ENCODE measurements around the gene PJA1.

The PJA1 gene, protein sequence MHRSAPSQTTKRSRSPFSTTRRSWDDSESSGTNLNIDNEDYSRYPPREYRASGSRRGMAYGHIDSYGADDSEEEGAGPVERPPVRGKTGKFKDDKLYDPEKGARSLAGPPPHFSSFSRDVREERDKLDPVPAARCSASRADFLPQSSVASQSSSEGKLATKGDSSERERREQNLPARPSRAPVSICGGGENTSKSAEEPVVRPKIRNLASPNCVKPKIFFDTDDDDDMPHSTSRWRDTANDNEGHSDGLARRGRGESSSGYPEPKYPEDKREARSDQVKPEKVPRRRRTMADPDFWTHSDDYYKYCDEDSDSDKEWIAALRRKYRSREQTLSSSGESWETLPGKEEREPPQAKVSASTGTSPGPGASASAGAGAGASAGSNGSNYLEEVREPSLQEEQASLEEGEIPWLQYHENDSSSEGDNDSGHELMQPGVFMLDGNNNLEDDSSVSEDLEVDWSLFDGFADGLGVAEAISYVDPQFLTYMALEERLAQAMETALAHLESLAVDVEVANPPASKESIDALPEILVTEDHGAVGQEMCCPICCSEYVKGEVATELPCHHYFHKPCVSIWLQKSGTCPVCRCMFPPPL

DNA sequence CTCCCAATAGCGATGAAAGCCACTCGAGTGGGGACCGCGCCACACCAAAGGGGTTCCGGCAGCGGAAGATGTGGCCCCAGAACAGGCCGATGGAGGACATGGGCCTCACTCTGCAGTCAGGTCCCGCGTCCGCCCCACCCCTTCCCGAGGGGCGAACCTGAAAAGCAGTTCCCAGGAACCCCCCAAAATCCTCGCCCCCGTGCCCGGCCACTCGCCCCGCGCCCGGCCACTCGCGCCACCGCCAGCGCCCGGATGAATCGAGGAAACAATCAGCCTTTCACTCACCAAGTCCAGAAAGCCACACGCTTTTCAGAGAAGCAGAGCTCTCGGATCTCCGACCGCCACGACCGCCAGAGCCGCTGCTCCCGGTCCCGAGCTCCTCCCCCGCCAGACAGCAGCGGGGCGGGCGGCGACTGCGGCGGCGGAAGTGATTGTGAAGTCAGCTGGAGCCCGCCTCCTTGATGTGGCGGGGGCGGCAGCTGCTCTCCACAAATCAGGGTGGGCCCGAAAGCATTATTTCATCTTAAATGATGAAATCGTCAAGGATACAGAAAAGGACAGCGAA is at the start of gene PJA1:
Gene PJA1 (minus strand): TSS at position 367 of the 565 bp plus-strand sequence. CDS start 2,380 bp downstream, outside the sequence.
- DNase-seq: peak; percentile 80

DNA sequence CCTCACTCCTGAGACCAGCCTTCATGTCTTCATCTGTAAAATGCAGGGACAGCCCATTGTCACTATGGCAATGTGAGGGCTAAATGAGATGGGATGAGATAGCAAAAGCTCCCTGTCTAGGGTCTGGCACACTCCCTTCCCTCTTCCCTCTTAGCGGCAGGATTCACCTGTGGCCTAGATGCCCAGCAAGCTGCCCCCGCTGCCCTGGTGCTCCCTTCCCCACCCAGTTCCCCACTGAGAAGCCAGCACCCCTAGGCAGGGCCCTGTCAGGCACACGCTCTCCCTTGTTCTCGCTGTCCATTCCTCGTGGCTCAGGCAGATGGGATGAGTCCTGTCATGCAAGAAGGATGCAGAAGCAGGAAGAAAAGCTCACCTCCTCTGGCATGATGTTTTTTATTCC is 49.2 kb upstream of the PJA1 start:
- DNase-seq: no peak

DNA sequence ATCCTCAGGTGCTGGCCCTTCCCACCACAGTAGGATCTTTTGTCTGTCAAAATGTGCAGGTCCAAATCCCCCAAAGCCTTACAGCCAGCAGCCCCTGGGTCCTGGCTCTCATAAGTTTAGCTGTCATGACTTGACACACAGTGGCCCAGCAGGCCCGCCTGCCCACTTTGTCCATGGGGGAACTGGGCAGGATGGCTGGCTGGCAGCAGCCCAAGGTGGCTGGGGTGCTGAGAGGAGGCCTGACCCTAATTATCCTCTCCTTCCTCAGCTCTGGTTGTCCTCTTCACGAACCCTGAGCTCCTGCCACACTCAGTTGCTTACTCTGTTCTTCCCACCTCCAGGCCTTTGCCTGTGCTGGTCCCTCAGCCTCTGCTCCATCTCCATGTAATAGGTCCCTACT is 46.4 kb upstream of the PJA1 start:
- no peak for DNase-seq

DNA sequence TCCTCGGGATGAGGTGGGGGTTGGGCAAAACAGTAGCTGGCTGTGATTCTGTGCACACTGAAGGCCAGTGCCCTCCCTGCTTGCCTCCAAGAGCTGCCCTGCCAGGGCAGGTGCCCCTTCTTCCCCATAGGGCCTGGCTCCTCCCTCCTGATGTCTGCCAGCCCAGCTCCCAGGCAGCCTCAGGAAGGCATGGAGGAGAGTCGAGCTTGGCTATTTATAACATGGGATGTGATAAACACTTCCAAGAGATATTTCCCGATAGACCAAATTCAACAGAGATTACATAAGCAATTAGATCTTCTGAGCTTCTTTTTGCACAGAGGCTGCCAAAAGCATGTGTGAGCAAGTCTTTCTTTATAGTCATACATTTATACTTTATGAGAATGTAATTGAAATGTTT is 45.3 kb upstream of the PJA1 start:
- no peak for DNase-seq

DNA sequence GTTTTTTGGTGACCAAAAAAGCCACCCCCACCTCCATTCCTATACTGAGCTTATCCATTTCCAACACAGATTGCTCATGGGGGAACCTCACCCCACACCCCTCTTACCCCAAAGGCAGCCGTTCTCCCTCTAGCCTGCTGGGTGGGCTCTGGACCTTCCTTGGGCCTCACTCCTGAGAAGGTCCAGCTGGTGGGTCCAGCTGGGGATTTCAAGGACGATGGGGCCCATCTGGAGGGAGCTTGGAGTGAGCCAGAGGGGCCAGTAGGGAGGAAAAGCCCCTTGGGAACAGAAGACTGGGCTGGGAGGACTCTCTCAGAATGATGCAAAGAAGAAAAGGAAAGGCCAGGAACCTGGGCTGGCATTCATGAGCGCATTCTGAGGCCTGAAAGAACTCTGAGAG is 42.0 kb upstream of the PJA1 start:
- DNase-seq: no peak

DNA sequence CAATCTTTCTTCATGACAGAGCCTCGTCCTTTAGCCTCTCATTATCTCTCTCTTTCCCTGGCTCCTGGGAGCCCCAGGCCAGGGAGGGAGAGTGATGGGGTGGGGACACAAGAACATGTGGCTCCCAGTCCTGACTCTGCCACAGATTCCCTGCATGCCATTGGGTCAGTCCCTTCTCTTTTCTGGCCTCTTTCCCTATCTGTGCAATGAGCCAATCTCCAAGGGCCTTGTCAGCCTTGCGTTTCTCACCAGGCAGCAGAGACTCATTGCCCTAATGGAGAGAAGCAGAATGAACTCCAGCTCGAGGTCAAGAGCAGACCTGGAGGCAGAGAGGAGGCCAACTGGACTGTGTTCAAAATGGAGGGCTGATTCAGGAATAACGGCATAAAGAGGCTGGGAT is 38.4 kb upstream of the PJA1 start:
- no peak for DNase-seq

DNA sequence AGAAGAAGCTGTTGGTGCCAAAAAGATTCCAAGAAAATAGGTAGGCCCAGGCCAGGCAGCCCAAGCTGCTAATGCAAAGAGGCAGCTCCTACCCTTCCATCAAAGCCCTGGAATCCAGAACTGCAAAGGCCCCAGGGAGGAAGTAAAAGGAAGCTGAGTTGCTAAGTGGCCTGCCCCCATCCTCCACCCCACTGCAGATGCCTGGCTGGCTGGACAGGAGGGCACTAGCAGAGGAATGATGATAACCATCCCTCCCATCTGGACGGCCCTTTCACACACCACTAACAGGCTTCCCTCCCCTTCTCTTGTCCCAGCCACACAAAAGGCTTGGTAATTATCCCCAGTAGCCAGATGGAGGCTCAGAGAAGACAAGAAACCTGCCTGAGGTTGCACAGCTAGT is 32.4 kb upstream of the PJA1 start:
- DNase-seq: no peak

DNA sequence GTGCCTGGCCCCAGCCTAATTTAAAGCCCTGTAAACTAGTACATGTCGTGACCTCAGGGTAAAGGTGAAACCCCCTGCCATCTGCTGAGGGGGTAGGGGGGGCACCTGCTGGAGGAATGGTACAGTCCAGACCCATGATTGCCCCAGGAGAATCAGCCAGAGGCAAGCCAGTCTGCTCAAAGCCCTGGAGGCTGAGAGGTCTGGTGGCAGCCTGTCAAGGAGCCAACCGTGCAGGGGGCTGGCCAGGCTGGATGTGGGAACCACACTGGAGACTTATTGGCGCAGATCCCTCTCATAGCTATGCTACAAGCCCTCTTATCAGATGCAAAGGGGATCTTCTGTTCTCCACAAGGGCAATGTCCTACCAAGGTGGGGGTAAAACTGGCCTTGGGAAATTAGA is 31.4 kb upstream of the PJA1 start:
- no peak for DNase-seq

DNA sequence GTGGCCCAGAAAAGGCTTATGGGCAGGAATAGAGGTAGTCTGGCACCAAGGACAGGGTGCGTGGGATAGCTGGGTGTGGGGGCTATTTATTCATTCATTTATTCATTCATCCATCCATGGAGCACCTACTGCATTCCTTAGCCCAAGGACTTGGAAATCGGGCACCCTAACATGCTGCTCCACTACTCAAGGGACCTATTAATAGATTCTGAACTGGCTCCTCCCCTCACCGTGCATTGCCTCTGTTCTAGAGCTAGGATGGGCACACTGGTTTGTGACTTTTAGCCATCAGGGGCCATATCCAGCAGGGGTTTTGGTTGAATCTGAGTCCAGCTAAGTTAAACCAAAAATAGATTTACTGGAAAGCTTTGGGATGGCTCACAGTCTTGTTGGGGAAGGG is 30.6 kb upstream of the PJA1 start:
- no peak for DNase-seq

DNA sequence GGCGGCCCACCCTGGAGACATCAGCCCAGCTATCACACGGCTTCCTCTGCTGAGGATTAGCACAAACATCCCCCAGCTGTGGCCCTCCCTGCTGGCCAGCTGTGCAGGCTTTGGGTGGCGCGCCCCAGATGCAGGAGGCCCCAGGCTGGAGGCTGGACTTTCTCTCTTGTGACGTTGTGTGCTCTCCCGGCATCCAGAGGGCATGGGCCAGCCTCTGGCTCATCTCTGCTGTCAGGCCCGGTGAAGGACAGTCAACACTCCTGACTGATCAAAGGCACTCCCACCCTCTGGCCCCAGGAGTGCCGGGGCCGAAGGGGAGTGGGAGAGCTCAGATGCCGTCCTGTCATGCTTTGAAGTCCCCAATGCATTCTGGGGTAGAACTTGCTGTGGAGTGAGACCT is 29.9 kb upstream of the PJA1 start:
- DNase-seq: no peak

DNA sequence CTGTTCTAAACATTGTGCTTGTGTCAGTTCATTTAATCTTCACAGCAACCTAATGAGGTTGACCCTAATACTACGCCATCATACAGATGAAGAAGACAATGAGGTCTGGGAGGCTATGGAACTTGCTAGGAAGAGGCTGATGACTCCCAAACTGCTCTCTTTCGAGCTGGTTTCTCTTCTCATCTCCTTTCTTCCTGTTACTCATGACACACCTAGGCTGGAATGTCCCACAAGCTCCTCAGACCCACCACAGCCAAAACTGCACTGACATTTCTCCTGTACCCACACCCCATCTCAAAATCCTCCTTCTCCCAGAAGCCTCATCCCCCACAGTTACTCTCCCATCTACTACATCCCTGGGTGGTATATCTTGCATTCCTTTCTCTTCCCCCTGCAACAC is 27.4 kb upstream of the PJA1 start:
- DNase-seq: no peak

DNA sequence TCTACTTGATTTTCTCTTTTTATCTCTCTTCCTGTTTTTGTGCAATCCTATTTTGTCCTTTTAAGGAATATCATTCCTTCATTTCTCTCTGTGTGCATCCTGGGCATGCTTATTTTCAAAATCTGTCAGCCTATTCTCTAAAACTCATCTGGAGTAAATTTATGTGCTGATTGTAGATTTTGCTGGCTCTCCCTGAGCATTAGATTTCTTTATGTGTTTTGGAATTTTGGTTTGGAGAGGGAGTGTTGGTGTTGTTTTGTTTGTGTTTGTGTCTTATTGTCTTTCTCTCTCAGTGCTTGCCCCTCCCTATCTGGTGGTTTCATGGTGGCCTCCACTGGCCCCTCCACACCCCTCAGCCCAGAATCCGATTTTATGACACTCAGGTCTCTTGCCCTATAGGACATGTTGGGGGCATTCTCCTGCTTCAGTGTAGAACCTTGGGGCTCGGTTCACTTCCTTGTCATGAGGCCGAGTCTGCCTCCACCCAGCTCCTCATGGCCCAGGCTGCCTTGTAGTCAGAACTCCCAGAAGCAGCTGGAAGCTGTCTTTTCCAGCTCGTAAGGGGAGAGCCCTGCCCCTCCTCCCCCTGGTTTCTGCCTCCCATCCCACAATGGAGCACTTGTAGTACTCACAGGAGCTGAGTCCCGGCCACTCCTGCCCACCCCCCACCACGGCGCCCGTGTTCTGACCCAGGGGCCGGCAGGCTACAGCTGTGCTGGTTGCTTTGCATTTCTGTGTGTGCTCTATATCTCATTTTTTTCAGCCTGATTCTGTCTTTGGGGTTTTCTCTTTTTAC is 24.5 kb upstream of the PJA1 start:
- no peak for DNase-seq

DNA sequence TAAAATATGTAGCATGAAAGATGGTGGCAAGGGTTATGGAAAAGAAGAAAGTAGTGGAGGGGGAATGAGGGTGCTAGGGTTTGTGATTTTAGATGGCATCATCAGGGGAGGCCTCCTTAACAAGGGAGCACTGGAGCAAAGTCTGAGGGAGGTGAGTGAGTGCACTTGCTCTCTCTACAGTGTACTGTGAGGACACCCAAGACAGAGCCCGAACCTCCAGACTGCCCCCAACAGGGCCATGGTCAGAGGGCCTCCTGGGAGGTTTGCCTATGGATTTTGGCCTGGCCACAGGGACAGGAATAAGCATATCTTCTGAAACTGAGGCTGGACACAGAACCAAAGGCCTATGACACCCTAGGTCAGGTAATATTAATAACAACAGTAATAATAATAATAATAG is 21.4 kb upstream of the PJA1 start:
- DNase-seq: peak; percentile 24

DNA sequence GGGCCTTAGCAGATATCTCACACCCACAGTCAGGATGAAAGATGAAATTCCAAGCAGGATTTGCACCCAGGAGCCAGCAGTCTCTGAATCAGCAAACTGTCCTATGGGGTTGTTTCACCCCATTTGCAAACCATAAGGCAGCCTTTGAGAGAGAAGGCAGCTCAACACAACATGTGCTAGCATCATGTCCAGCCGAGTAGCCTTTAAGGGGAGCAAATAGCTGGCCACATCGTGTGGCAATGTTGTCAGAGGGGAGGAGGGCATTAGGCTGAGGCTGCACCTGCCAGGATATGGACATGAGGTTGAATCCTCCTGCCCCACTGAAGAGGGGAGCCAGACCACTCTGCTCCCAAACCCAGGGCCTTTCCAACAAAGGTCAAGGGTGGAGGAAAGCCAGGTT is 20.6 kb upstream of the PJA1 start:
- DNase-seq: peak; percentile 40

DNA sequence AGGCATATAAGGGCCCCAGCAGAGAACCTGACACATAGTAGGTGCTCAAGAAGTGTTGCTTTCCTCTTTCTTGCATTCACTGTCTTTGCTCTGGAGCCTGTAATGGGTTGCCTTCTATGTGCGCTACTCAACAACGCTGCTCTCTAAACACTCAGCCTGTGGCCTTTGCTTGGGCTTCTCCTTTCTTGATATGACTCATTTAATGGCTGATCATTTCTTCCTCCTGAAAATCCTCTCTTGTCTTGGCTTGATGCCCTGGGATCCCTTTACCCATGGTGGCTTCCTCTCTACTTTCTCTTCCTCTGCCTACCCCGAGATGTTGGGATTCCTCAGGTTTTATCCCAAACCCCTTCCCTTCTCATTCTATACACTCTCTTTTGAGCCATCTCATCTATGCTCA is 19.9 kb upstream of the PJA1 start:
- DNase-seq: peak; percentile 9

DNA sequence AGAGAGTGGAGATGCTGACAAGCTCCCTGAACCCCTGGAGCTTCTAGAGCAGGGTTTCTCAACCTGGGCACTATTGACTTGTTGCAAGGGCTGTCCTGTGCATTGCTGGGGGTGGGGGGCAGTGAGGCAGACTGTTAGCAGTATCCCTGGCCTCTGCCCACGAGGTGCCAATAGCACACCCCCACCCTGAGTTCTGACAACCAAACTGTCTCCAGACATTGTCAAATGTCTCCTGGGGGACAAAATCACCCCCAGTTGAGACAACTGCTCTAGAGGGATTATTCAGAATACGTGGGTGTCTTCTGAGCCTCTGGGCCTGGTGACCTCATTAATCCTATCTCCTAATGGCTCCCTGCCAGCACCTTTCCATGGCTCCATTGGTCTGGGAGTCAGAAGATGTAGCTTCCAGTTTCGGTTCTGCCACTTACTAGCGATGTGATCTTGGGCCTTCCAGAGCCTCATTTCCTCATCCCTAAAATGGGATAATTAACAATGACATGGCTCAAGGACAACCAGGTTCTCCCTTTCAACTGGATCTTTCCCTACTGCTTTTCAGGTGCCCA is 17.6 kb upstream of the PJA1 start:
- peak; percentile 21 for DNase-seq

DNA sequence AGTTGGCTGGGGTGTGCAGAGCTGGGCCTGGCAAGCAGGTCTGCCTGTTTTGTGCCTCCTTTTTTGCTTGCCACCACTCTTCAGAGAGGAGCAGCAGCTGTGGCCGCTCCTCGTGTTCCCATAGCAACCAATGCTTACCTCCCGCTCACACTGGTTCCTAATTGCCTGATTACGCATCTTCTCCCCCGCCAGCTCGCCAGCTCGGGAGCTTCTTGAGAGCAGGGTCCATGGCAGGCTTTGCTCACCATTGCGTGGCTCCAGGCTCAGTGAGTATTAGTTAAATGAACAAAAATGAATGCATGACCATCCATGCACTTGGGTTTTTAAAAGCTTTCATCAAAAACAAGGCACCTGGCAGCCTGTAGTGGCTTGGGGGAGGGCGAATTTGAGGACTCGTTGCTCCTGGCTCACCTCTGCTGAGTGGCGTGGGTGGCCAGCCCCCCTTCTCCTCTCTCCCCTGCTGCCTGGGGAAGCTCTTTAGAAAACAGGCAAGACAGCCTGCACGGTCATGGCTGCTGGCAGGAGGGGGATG is 14.2 kb upstream of the PJA1 start:
- DNase-seq: no peak

DNA sequence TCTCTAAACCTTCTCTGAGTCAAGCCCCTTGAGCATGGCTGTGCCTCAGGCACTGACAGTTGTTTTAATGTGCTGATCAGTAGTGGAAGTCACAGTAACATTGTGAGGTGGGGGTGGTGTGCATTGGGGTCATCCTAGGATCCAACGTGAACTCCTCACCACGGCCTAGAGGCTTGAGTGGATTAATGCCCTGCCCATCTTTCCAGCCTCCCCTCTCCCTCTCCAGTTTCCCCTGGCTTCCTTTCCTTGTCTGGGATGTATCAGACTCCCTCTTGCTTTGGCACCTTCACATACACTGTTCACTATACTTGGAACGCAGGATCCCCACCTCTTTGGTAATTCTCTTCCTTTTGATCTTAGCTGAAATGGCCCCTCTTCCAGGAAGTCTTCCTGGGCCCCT is 13.3 kb upstream of the PJA1 start:
- DNase-seq: peak; percentile 24

DNA sequence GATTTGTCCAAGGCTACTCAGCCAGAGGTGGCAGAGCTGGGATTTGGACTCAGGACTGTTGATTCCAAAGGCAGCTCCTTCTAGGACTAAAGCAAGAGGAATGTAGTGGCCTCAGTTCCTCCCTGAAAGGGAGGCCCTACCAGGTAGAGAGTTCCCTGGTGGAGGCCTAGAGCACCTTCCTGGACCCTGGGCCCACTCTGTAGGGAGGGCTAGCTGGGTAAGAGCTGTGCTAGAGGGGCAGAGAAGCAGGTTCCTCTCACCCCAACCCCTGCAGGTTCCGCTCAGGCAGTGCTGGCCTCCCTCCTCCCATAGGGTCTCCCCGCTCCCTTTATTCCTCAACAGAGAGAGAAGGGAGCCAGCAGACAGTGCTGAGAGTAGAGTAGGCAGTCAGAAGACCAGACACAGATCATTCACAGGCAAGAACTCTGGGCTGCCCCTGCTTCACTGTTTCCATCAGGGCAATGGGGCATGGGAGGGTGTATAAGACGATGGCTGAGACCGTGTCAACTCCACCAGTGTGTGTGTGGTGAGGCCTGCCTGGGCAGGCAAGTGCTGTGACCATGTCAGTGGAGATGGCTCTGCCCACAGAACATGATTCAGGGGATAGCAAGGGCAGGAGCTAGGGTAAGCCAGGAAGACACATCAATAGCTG is 12.4 kb upstream of the PJA1 start:
- DNase-seq: no peak

DNA sequence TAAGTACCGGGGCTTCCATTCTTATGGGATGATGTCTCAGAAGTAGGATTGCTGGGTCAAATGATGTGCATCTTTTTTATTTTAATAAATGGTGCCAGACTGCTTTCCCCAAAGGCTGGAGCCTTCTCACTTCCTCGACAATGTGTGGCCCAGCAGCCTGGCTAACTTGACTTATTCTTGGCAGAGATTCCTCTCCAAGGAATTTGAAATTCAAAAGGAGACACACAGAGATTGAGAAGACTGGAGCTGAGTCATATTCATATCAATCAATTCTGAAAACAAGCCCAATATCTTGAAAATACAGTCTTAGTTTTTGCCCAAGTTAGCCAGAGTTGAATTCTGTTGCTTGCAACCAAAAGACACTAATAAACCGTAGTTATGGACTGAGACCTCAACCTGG is 10.8 kb upstream of the PJA1 start:
- DNase-seq: no peak

DNA sequence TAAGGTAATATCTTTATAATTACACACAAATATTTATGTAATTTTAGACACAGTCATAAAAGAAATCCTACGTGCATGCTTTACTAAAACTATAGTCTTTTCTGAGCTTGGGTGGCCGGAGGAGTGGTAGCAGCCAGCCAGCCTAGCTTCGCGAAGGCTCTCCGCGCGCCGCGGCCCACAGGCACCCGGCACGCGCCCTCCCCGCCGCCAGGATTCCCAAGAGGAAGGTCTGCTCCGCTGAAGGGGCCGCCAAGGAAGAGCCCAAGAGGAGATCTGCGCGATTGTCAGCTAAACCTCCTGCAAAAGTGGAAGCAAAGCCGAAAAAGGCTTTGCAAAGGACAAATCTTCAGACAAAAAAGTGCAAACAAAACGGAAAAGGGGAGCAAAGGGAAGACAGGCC is 8.7 kb upstream of the PJA1 start:
- no peak for DNase-seq

DNA sequence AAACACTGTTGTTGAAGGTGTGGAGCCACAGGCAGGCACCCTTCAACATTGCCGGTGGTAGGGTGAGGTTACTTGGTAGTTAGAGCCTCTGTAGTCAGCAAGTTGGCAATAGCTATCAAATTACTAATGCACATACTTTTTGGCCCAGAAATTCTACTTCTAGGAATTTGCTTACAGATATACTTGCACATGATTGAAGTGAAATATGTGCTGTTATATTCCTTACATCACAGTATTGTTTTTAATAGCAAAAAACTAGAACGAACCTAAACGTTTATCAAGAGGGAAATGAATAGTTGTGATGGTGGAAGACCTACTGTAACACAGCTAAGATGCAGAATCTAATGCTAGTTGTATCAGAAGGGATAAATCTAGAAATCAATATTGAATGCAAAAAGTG is 7.7 kb upstream of the PJA1 start:
- no peak for DNase-seq

DNA sequence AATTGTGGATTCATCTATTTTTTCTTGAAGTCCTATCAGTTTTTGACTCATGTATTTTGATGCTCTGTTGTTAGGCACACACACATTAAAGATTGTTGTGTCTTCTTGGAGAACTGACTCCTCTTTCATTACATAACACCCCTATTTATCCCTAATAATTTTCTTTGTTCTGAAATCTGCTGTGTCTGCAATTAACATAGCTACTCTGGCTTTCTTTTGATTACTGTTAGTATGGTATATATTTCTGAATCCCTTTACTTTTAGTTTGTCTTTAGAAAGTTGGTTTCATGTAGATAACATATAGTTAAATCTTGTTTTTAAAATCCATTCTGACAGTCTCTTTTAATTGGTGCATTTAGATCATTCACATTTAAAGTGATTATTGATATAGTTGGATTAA is 5.1 kb upstream of the PJA1 start:
- no peak for DNase-seq
